Stomach smooth muscle (tissue), 2 donors: ENCODE data around the gene P4HA1.
"Not testable (repeated sequence)": the region's sequence is repeated elsewhere in the genome, so short reads cannot be mapped to it uniquely, and the experiment has no call there.

Experiments
- H3K27ac ChIP-seq: one replicate; pipeline ENCODE4 v1.7.0; 2013; ENCODE audit warnings: mild to moderate bottlenecking, low read length, inconsistent platforms
- H3K27me3 ChIP-seq, 2 donors: one replicate each; pipeline ENCODE4 v1.7.0; 2013; ENCODE audit warnings: low read length in 2 of 2; ENCODE audit not compliant: insufficient read depth in 2 of 2, control insufficient read depth in 1 of 2
- H3K36me3 ChIP-seq, 2 donors: one replicate each; pipeline ENCODE4 v1.7.0; 2013; ENCODE audit warnings: low read length in 2 of 2; ENCODE audit not compliant: control insufficient read depth in 2 of 2, insufficient read depth in 2 of 2
- H3K4me1 ChIP-seq: one replicate; pipeline ENCODE4 v1.7.0; 2013; ENCODE audit warnings: low read length; ENCODE audit not compliant: control insufficient read depth, insufficient read depth
- H3K4me3 ChIP-seq, 2 donors: one replicate each; pipeline ENCODE4 v1.7.0; 2013; ENCODE audit warnings: low read length in 2 of 2
- H3K9ac ChIP-seq, 2 donors: one replicate each; pipeline ENCODE4 v1.7.0; 2013; ENCODE audit warnings: low read length in 2 of 2, mild to moderate bottlenecking in 1 of 2
- H3K9me3 ChIP-seq, 2 donors: one replicate each; pipeline ENCODE4 v1.7.0; 2013; ENCODE audit warnings: low read length in 2 of 2; ENCODE audit not compliant: control insufficient read depth in 2 of 2
- donor health status: healthy.
- donor health status: Pancreatic carcinoma.

P4HA1 gene

DNA sequence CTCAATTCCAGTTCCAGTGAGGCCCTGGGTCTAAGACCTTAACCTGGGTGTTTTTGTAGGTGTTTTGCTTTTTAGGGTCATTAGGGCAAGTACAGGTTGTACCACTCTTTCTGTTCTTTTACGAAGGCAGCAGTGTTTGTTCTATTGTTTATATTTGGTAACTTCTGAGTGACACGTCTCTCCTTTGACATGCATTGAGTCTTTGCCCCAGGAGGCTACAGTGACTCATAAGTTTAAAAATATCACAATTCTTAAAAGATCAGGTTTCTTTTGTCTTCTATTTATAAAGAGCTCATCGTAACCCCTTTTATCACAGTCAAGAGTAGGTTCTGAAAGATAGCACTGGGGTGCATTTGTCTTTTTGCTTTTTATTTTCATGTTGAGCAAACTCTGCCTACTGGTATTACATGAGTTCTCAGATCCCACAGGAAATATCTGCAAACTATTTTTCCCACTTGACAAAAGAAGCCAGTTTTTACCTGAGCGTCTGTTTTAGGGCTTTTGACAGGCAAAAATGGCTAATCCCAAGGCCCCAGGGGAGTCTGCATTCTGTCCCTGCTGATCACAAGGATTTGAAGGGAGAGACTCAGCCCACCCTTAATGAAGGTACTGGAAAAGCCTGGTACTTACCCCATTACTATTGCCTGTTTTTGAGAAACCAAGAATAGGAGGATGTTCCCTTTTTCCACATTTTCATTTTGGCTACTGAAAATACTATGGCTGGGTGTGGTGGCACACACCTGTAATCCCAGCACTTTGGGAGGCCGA, 21.5 kb upstream of the P4HA1 start:
- Histone ChIP-seq H3K9me3 (no peaks in the 10 kb centered on the region), H3K36me3 (peaks cover 0 to 4% of the 10 kb centered on the region in 2 donors), H3K4me3 (no peak overlapping the region), H3K9ac (no peak overlapping the region), H3K27ac (no peak overlapping the region), H3K4me1 (no peaks in the 10 kb centered on the region), H3K27me3 (no peaks in the 10 kb centered on the region)

DNA sequence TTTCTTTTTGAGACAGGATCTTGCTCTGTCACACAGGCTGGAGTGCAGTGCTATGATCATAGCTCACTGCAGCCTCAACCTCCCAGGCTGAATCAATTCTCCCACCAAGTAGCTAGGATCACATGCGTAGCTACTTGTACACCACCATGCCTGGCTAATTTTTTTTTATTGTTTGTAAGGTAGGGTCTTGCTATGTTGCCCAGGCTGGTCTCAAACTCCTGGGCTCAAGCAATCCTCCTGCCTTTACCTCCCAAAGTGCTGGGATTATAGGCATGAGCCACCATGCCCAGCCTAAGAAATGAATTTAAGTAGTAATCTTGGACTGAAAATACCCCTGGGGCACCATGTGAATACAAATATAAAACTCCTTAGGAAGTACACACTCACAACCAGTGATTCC, 19.4 kb upstream of the P4HA1 start:
- H3K9me3 ChIP-seq = no peaks in the 10 kb centered on the region
- H3K27ac ChIP-seq = no peak overlapping the region
- H3K9ac ChIP-seq = no peak overlapping the region
- H3K4me1 ChIP-seq = no peaks in the 10 kb centered on the region
- H3K4me3 ChIP-seq = no peak overlapping the region
- H3K36me3 ChIP-seq = no peaks in the 10 kb centered on the region
- no peaks in the 10 kb centered on the region for H3K27me3 ChIP-seq

GRCh38 chr10:73113551-73113950, 16.9 kb upstream of the P4HA1 start:
- Histone ChIP-seq H3K27me3 (no peaks in the 10 kb centered on the region), H3K9me3 (no peaks in the 10 kb centered on the region), H3K27ac (no peak overlapping the region), H3K4me1 (peaks cover 3% of the 10 kb centered on the region), H3K9ac (no peak overlapping the region), H3K36me3 (no peaks in the 10 kb centered on the region), H3K4me3 (no peak overlapping the region)

- not testable (repeated sequence) for H3K27me3 ChIP-seq, H3K4me1 ChIP-seq, H3K9me3 ChIP-seq, H3K27ac ChIP-seq, H3K4me3 ChIP-seq, H3K36me3 ChIP-seq, H3K9ac ChIP-seq
Measured at GRCh38 chr10:73112032-73112431, 15.4 kb upstream of the P4HA1 start.

DNA sequence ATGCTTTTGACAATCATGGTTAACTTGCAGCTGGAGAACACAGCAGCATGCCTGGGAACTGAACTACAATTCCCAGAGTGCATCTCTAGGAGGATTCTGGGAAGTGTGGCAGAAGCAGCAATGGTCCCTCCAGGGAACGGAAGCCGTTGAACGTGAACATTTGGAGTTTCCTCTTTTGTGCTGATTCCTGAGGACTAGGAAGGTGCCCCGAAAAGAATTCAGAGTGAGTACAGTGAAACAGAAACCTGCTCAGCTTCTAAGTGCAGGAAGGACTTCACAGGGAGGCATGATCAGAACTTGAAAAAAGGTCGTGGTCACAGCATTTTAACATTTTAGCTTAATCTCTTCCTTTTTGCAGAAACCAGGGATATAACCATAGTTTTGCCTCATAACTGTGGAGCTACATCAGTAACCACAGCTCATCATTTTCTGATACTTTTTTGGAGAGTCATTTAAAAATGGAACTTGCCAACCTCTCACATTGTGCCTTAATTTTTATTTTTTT, 13.7 kb upstream of the P4HA1 start, which contains the start of gene NUDT13:
Gene NUDT13 (plus strand): TSS at position 111 of the 505 bp plus-strand sequence. CDS start 3,911 bp downstream, outside the sequence.
- Histone ChIP-seq H3K36me3 (no peaks in the 10 kb centered on the region), H3K4me3 (peak within 1 kb of the TSS; percentile 87 to 95), H3K27me3 (no peaks in the 10 kb centered on the region), H3K9ac (peak within 1 kb of the TSS; percentile 75 to 84), H3K9me3 (no peaks in the 10 kb centered on the region), H3K27ac (peak within 1 kb of the TSS; percentile 73), H3K4me1 (peaks cover 3% of the 10 kb centered on the region)

GRCh38 chr10:73109248-73109652, 12.6 kb upstream of the P4HA1 start:
- H3K27ac ChIP-seq, H3K4me3 ChIP-seq, H3K9ac ChIP-seq, H3K27me3 ChIP-seq, H3K36me3 ChIP-seq, H3K9me3 ChIP-seq, H3K4me1 ChIP-seq: not testable (repeated sequence)

GRCh38 chr10:73106301-73106700, 9.6 kb upstream of the P4HA1 start:
- Histone ChIP-seq H3K4me3 (no peak overlapping the region), H3K27ac (no peak overlapping the region), H3K36me3 (peaks cover 0 to 3% of the 10 kb centered on the region in 2 donors), H3K4me1 (peaks cover 3% of the 10 kb centered on the region), H3K9ac (no peak overlapping the region), H3K27me3 (no peaks in the 10 kb centered on the region), H3K9me3 (no peaks in the 10 kb centered on the region)

- no peaks in the 10 kb centered on the region for H3K27me3 ChIP-seq
- H3K27ac ChIP-seq = no peak overlapping the region
- no peak overlapping the region for H3K9ac ChIP-seq
- peaks cover 3% of the 10 kb centered on the region in 2 donors for H3K36me3 ChIP-seq
- H3K9me3 ChIP-seq = no peaks in the 10 kb centered on the region
- H3K4me1 ChIP-seq = peaks cover 15% of the 10 kb centered on the region
- H3K4me3 ChIP-seq = no peak overlapping the region
Measured at GRCh38 chr10:73099141-73099540, 2.5 kb upstream of the P4HA1 start.

DNA sequence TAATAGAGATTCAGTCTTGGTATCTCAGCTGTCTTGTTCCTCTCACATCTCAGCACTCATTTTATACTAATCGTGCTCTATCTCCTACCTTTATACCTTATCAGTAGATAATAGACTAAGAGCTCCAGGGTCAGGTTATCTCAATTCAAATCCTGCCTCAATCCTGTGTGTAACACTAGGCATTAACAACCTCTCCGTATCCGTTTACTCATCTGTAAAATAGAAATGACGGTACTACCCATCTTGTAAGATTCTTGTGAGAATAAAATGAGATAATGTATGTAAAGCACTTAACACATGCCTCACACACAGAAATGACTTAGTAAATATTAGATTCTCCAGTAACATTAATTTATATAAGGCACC, 622 bp upstream of the P4HA1 start:
- Histone ChIP-seq H3K4me1 (peaks cover 17% of the 10 kb centered on the region), H3K9me3 (no peaks in the 10 kb centered on the region), H3K4me3 (peak overlapping the region; percentile 64 to 92), H3K9ac (peak overlapping the region; percentile 80 to 88), H3K36me3 (peaks cover 0 to 3% of the 10 kb centered on the region in 2 donors), H3K27me3 (no peaks in the 10 kb centered on the region), H3K27ac (peak overlapping the region; percentile 91)

DNA sequence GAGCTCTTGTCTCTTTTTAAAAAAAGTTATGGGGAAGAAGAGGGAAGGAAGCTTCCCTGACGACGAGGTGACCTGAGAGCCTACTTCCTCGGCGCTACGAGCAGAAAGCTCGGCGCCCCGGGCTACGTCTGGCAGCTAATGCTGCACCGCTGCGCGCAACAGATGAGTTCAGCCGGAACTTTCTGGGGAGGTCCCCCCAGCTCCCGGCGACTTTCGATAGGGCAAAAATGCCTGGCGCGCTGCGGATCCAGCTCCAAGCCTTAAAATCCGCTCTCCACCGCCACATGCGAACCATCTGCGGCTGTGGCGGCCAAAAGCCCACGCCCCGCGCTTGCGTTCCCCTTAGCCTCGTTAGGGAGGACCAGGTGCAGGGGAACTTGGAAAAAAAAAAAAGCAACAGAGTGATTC, 621 bp downstream of the P4HA1 start:
- Histone ChIP-seq H3K27me3 (no peaks in the 10 kb centered on the region), H3K9me3 (no peaks in the 10 kb centered on the region), H3K27ac (peak overlapping the region; percentile 91), H3K9ac (peak overlapping the region; percentile 80 to 81), H3K4me3 (peak overlapping the region; percentile 92 to 97), H3K4me1 (peaks cover 17% of the 10 kb centered on the region), H3K36me3 (peaks cover 0 to 3% of the 10 kb centered on the region in 2 donors)

DNA sequence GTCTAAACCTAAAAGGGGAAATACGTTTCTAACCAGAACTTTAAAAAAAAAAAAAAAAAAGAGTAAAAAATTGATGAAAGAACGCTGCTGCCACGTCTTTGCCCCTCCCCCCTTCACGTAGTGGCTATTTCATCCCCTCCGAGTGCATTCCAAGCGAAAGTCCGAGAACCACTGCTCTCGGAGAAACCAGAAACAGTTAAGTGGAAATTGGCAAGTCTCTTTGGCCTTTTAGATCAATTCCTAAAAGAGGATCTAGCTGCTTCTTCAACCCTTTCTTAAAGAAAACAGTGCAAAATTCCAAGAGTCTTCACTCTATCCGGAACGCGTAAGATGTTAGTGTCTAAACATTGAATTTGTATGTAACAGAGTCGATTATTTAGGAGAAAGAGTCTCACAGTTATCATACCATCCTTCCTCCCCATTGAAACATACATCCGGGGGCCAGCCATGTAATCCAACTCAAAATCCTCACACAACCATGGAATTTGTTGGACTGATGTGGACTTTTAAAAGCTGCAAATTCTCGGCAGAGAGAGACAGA, 1.1 kb downstream of the P4HA1 start:
- H3K9me3 ChIP-seq = no peaks in the 10 kb centered on the region
- no peaks in the 10 kb centered on the region for H3K27me3 ChIP-seq
- H3K4me3 ChIP-seq = peak overlapping the region; percentile 92 to 97
- H3K27ac ChIP-seq = peak overlapping the region; percentile 91
- peaks cover 17% of the 10 kb centered on the region for H3K4me1 ChIP-seq
- H3K9ac ChIP-seq = peak overlapping the region; percentile 80 to 81
- H3K36me3 ChIP-seq = peaks cover 0 to 3% of the 10 kb centered on the region in 2 donors
